Measurements from ENCODE around the gene SERF2.

GRCh38 chr15:43774062-43774461 is 18.1 kb upstream of the SERF2 start:
- TF ChIP-seq POLR2A (IDR thresholded peaks at IDR 0.05) (no peak), CTCF (IDR thresholded peaks at IDR 0.05) (no peak)
